Esophagus muscularis mucosa (tissue), 3 donors: ENCODE measurements around the gene BMPR1A.
"Not testable (repeated sequence)": the region's sequence is repeated elsewhere in the genome, so short reads cannot be mapped to it uniquely, and the experiment has no call there.

Source experiments
- POLR2A ChIP-seq: fragments of 450-650 bp; IDR thresholded peaks from one replicate; pipeline ENCODE4 v1.6.1; 2017; ENCODE audit warnings: antibody characterized with exemption, moderate library complexity, mild to moderate bottlenecking, low read depth
- TF ChIP-seq, protein P1 (sequence below), 3 experiments: fragments of 200-600 bp in 2 of 3; fragments of 450-650 bp in 1 of 3; sonication (generic) in 2 of 3; IDR thresholded peaks; one replicate each; pipeline ENCODE4 v1.5.1; 2017 to 2019; ENCODE audit warnings: antibody characterized with exemption in 3 of 3, mild to moderate bottlenecking in 2 of 3, moderate library complexity in 1 of 3

DNA sequence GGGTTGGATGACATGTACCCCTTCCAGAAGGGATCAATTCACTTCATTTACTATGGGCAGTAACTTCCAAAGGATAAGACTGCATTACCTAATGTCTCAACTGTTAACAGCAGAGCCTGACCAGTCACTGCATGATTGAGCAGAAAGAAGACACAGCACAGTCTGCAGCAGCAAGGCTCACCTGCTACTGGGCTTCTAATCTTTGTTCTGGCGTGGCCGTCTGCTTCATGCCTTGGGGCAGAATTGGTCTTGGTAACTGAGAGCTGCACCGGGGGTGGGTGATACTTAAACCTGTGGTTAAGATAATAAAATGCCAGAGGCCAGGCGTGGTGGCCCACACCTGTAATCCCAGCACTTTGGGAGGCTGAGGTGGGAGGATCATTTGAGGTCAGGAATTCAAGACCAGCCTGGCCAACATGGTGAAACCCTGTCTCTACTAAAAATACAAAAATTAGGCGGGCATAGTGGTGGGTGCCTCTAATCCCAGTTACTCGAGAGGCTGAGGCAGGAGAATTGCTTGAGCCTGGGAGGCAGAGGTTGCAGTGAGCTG, 177.8 kb downstream of the BMPR1A start:
- TF ChIP-seq, protein P1, sequence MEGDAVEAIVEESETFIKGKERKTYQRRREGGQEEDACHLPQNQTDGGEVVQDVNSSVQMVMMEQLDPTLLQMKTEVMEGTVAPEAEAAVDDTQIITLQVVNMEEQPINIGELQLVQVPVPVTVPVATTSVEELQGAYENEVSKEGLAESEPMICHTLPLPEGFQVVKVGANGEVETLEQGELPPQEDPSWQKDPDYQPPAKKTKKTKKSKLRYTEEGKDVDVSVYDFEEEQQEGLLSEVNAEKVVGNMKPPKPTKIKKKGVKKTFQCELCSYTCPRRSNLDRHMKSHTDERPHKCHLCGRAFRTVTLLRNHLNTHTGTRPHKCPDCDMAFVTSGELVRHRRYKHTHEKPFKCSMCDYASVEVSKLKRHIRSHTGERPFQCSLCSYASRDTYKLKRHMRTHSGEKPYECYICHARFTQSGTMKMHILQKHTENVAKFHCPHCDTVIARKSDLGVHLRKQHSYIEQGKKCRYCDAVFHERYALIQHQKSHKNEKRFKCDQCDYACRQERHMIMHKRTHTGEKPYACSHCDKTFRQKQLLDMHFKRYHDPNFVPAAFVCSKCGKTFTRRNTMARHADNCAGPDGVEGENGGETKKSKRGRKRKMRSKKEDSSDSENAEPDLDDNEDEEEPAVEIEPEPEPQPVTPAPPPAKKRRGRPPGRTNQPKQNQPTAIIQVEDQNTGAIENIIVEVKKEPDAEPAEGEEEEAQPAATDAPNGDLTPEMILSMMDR (IDR thresholded peaks at IDR 0.05): not testable (repeated sequence)
- TF ChIP-seq POLR2A: not testable (repeated sequence)
